ENCODE data around the gene GPR68.

The GPR68 gene

DNA sequence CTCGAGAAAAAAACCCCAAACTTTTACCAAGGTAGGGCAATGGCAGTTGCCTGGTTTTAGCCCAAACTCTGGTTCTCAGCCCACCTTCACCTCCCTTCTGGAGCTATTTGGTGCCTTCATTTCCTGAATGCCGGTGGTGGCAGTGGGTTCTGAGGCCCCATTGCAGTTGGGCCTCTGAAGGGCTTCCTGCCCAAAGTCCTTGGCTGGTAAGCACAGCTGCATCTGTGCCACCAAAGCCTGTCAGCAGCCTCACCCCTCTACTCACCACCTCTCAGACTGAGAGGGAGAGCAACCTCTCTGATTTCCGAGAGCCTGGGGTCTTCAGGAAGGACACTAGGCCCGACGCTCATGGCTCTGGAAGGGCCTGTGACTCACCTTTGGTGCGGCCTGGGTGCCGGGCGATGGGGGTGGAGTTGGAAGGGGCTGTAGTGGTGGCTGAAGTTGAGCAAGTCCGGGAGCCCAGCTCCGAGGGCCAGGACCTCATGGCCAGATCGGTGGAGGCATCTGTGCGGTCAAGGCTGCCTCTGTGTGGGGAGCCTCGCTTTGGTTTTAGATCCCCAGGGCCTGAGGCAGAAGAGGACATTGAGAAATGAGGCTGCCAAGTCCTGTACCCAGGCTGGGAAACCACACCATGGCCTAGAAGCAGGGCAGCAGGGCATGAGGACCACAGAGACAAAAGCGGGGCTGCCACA lies 38.6 kb upstream of the GPR68 start:
- H3K4me2 ChIP-seq (ENCODE audit: low read depth, low read length, poor library complexity, severe bottlenecking) = peak overlapping the region; percentile 12
- TF ChIP-seq, protein P1, sequence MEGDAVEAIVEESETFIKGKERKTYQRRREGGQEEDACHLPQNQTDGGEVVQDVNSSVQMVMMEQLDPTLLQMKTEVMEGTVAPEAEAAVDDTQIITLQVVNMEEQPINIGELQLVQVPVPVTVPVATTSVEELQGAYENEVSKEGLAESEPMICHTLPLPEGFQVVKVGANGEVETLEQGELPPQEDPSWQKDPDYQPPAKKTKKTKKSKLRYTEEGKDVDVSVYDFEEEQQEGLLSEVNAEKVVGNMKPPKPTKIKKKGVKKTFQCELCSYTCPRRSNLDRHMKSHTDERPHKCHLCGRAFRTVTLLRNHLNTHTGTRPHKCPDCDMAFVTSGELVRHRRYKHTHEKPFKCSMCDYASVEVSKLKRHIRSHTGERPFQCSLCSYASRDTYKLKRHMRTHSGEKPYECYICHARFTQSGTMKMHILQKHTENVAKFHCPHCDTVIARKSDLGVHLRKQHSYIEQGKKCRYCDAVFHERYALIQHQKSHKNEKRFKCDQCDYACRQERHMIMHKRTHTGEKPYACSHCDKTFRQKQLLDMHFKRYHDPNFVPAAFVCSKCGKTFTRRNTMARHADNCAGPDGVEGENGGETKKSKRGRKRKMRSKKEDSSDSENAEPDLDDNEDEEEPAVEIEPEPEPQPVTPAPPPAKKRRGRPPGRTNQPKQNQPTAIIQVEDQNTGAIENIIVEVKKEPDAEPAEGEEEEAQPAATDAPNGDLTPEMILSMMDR (conservative IDR thresholded peaks at IDR 0.05; ENCODE audit: low read length) = no peak
- no peak for TF ChIP-seq EZH2phosphoT487 (IDR thresholded peaks at IDR 0.05; ENCODE audit: borderline replicate concordance)

DNA sequence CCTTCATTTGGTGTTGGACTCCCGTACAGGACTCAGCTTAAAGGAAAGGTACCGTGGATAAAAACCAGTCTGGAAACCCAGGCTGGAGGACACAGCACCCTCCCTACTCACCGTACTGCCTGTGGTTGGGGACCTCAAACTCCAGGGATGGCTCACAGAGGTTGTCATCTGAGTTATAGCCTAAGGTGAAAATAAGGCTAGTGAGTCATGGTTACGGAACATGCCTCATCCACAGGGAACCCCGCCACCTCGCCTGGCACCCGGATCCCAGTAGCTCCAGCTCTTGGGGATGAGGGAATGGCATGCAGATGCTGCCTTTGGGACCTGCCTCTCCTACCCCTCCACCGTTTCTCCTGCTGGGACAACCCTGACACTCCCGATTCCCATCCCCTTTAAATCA lies 36.8 kb upstream of the GPR68 start:
- no peak overlapping the region for H3K9ac ChIP-seq (ENCODE audit: low read depth, low read length, poor library complexity, severe bottlenecking)
- no peaks in the 10 kb centered on the region for H3F3A ChIP-seq (ENCODE audit: low read depth)
- H2AFZ ChIP-seq (ENCODE audit: low read length) = no peak overlapping the region
- no peaks in the 10 kb centered on the region for H3K79me2 ChIP-seq (ENCODE audit: insufficient read depth, low read length)
- no peaks in the 10 kb centered on the region for H3K9me3 ChIP-seq (ENCODE audit: insufficient read depth, low read depth, low read length)
- TF ChIP-seq, protein P1 (conservative IDR thresholded peaks at IDR 0.05; ENCODE audit: low read length) = no peak
- no peak for TF ChIP-seq EZH2phosphoT487 (IDR thresholded peaks at IDR 0.05; ENCODE audit: borderline replicate concordance)
- H3K4me2 ChIP-seq (ENCODE audit: low read depth, low read length, poor library complexity, severe bottlenecking) = no peak overlapping the region
- H3K27me3 ChIP-seq (ENCODE audit: insufficient read depth, low read length, poor library complexity, severe bottlenecking) = no peaks in the 10 kb centered on the region
- H3K4me3 ChIP-seq (ENCODE audit: low read length, poor library complexity, severe bottlenecking) = no peak overlapping the region
- no peaks in the 10 kb centered on the region for H4K20me1 ChIP-seq (ENCODE audit: insufficient read depth, low read length, poor library complexity, severe bottlenecking)
- no peaks in the 10 kb centered on the region for H3K9me2 ChIP-seq (replicated peaks; ENCODE audit: low read depth, low read length)
- peaks cover 23% of the 10 kb centered on the region for H3K4me1 ChIP-seq (ENCODE audit: insufficient read depth, low read length, poor library complexity, severe bottlenecking)
- H3K36me3 ChIP-seq (ENCODE audit: insufficient read depth, low read length) = peaks cover 96% of the 10 kb centered on the region

More for the DNA sequence above, 38.6 kb upstream of the GPR68 start:
- H4K20me1 ChIP-seq (ENCODE audit: insufficient read depth, low read length, poor library complexity, severe bottlenecking) = no peaks in the 10 kb centered on the region
- H3K79me2 ChIP-seq (ENCODE audit: insufficient read depth, low read length) = no peaks in the 10 kb centered on the region
- peaks cover 94% of the 10 kb centered on the region for H3K36me3 ChIP-seq (ENCODE audit: insufficient read depth, low read length)
- H3K9me2 ChIP-seq (replicated peaks; ENCODE audit: low read depth, low read length) = no peaks in the 10 kb centered on the region
- no peak overlapping the region for H2AFZ ChIP-seq (ENCODE audit: low read length)
- H3K9ac ChIP-seq (ENCODE audit: low read depth, low read length, poor library complexity, severe bottlenecking) = peak overlapping the region; percentile 52
- no peak overlapping the region for H3K4me3 ChIP-seq (ENCODE audit: low read length, poor library complexity, severe bottlenecking)
- H3K4me1 ChIP-seq (ENCODE audit: insufficient read depth, low read length, poor library complexity, severe bottlenecking) = peaks cover 23% of the 10 kb centered on the region
- no peaks in the 10 kb centered on the region for H3F3A ChIP-seq (ENCODE audit: low read depth)
- H3K9me3 ChIP-seq (ENCODE audit: insufficient read depth, low read depth, low read length) = no peaks in the 10 kb centered on the region
- H3K27me3 ChIP-seq (ENCODE audit: insufficient read depth, low read length, poor library complexity, severe bottlenecking) = no peaks in the 10 kb centered on the region

DNA sequence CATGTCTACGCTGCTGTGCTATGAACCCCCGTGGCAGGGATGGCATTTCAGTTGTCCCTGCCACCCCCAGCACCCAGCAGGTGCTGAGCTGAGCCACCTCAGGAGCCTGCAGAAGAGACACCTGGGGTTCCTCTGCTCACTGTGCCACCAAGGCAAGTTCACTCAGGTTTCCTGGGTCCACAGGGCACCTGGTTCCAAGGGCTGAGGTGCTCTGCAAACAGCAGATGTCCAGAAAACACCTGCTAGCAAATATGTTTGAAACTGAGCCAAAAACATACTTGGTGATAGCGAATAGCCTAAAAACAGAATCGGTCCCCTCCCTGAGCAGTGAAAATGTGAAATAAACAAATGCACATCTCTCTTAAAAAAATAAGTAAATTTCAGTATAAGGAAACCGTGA lies 35.6 kb upstream of the GPR68 start:
- H3F3A ChIP-seq (ENCODE audit: low read depth) = no peaks in the 10 kb centered on the region
- peaks cover 23% of the 10 kb centered on the region for H3K4me1 ChIP-seq (ENCODE audit: insufficient read depth, low read length, poor library complexity, severe bottlenecking)
- H3K9me2 ChIP-seq (replicated peaks; ENCODE audit: low read depth, low read length) = no peaks in the 10 kb centered on the region
- no peaks in the 10 kb centered on the region for H3K79me2 ChIP-seq (ENCODE audit: insufficient read depth, low read length)
- H3K9ac ChIP-seq (ENCODE audit: low read depth, low read length, poor library complexity, severe bottlenecking) = no peak overlapping the region
- no peak overlapping the region for H2AFZ ChIP-seq (ENCODE audit: low read length)
- TF ChIP-seq EZH2phosphoT487 (IDR thresholded peaks at IDR 0.05; ENCODE audit: borderline replicate concordance) = no peak
- TF ChIP-seq, protein P1 (conservative IDR thresholded peaks at IDR 0.05; ENCODE audit: low read length) = no peak
- H3K36me3 ChIP-seq (ENCODE audit: insufficient read depth, low read length) = peaks cover 95% of the 10 kb centered on the region
- no peaks in the 10 kb centered on the region for H4K20me1 ChIP-seq (ENCODE audit: insufficient read depth, low read length, poor library complexity, severe bottlenecking)
- H3K4me2 ChIP-seq (ENCODE audit: low read depth, low read length, poor library complexity, severe bottlenecking) = no peak overlapping the region
- H3K9me3 ChIP-seq (ENCODE audit: insufficient read depth, low read depth, low read length) = no peaks in the 10 kb centered on the region
- H3K27me3 ChIP-seq (ENCODE audit: insufficient read depth, low read length, poor library complexity, severe bottlenecking) = no peaks in the 10 kb centered on the region
- no peak overlapping the region for H3K4me3 ChIP-seq (ENCODE audit: low read length, poor library complexity, severe bottlenecking)
